ENCODE data around the gene RGMB. TPM values are rescaled to one million over a fixed set of nuclear protein-coding genes. Genes with fewer than 3 reads are reported as not detected.

RGMB gene
- 5.2 and 8.9 TPM in 2 replicates for polyA plus RNA-seq

GRCh38 chr5:98773464-98774191 is at the start of gene RGMB:
Gene RGMB, plus strand, starts transcription at chr5:98773663. Its CDS starts 408 bp downstream, at chr5:98774071.

Other genes starting within 250 kb of the RGMB start
- 10.3 and 12.7 TPM in 2 replicates for gene CHD1, start 155.3 kb downstream of the RGMB start, polyA plus RNA-seq